T-helper 2 cell treated with Interferon-gamma antibody and Interleukin-4, amounts not matched to agents 5 μg/mL and 100 μg/mL, for 36 hours (primary cell): Measurements from ENCODE around the gene CTRL.

Experiments used
- DNase-seq: peaks from one replicate; pipeline ENCODE4 v3.0.0; 2021; ENCODE audit warnings: low spot score
- H3K27ac Mint-ChIP-seq: one replicate; pipeline ENCODE4 v1.8.0; 2021; ENCODE audit warnings: mild to moderate bottlenecking, mixed read lengths
- H3K27me3 Mint-ChIP-seq: one replicate; pipeline ENCODE4 v1.8.0; 2021; ENCODE audit warnings: low read depth, mixed read lengths
- H3K36me3 Mint-ChIP-seq: one replicate; pipeline ENCODE4 v1.8.0; 2021; ENCODE audit warnings: low read depth, mixed read lengths
- H3K4me1 Mint-ChIP-seq: one replicate; pipeline ENCODE4 v1.8.0; 2021; ENCODE audit warnings: low read depth, mixed read lengths
- H3K4me3 Mint-ChIP-seq: one replicate; pipeline ENCODE4 v1.8.0; 2022; ENCODE audit warnings: mild to moderate bottlenecking, moderate library complexity, mixed read lengths
- H3K9me3 Mint-ChIP-seq: one replicate; pipeline ENCODE4 v1.8.0; 2021; ENCODE audit warnings: mixed read lengths

The CTRL gene

GRCh38 chr16:67928561-67929364 is 2.9 kb downstream of the CTRL start:
- no peak overlapping the region for H3K4me3 Mint-ChIP-seq
- peak overlapping the region; percentile 45 for H3K27ac Mint-ChIP-seq
- no peaks in the 10 kb centered on the region for H3K27me3 Mint-ChIP-seq
- H3K4me1 Mint-ChIP-seq, result peaks cover 2% of the 10 kb centered on the region
- H3K9me3 Mint-ChIP-seq, result no peaks in the 10 kb centered on the region
- peaks cover 34% of the 10 kb centered on the region for H3K36me3 Mint-ChIP-seq
- peak; percentile 63 for DNase-seq

GRCh38 chr16:67928147-67928546 is 3.5 kb downstream of the CTRL start:
- Mint-ChIP-seq H3K27ac (peak overlapping the region; percentile 45), H3K9me3 (no peaks in the 10 kb centered on the region), H3K4me3 (no peak overlapping the region), H3K4me1 (peaks cover 2% of the 10 kb centered on the region), H3K36me3 (peaks cover 30% of the 10 kb centered on the region), H3K27me3 (no peaks in the 10 kb centered on the region)
- DNase-seq, result no peak

GRCh38 chr16:67927131-67927941 is 4.3 kb downstream of the CTRL start:
- no peaks in the 10 kb centered on the region for H3K9me3 Mint-ChIP-seq
- no peaks in the 10 kb centered on the region for H3K27me3 Mint-ChIP-seq
- no peak overlapping the region for H3K4me3 Mint-ChIP-seq
- DNase-seq, result no peak
- H3K4me1 Mint-ChIP-seq, result peaks cover 2% of the 10 kb centered on the region
- H3K27ac Mint-ChIP-seq, result no peak overlapping the region
- H3K36me3 Mint-ChIP-seq, result peaks cover 30% of the 10 kb centered on the region

GRCh38 chr16:67926181-67926750 is 5.4 kb downstream of the CTRL start:
- H3K36me3 Mint-ChIP-seq, result peaks cover 25% of the 10 kb centered on the region
- DNase-seq, result no peak
- H3K4me1 Mint-ChIP-seq, result peaks cover 6% of the 10 kb centered on the region
- H3K27me3 Mint-ChIP-seq, result no peaks in the 10 kb centered on the region
- H3K9me3 Mint-ChIP-seq, result no peaks in the 10 kb centered on the region
- H3K4me3 Mint-ChIP-seq, result no peak overlapping the region
- H3K27ac Mint-ChIP-seq, result no peak overlapping the region

- peaks cover 6% of the 10 kb centered on the region for H3K4me1 Mint-ChIP-seq
- H3K27ac Mint-ChIP-seq, result no peak overlapping the region
- no peaks in the 10 kb centered on the region for H3K9me3 Mint-ChIP-seq
- peaks cover 14% of the 10 kb centered on the region for H3K36me3 Mint-ChIP-seq
- no peaks in the 10 kb centered on the region for H3K27me3 Mint-ChIP-seq
- DNase-seq, result no peak
- H3K4me3 Mint-ChIP-seq, result no peak overlapping the region
Measured at GRCh38 chr16:67924140-67924906, 7.3 kb downstream of the CTRL start.

- Mint-ChIP-seq H3K27ac (no peak overlapping the region), H3K27me3 (no peaks in the 10 kb centered on the region), H3K4me3 (no peak overlapping the region), H3K36me3 (peaks cover 13% of the 10 kb centered on the region), H3K9me3 (no peaks in the 10 kb centered on the region), H3K4me1 (peaks cover 6% of the 10 kb centered on the region)
- no peak for DNase-seq
Measured at GRCh38 chr16:67923414-67924116, 8.1 kb downstream of the CTRL start.

GRCh38 chr16:67922740-67923139 is 8.9 kb downstream of the CTRL start:
- no peak for DNase-seq
- peaks cover 9% of the 10 kb centered on the region for H3K4me1 Mint-ChIP-seq
- H3K9me3 Mint-ChIP-seq, result no peaks in the 10 kb centered on the region
- no peak overlapping the region for H3K27ac Mint-ChIP-seq
- H3K4me3 Mint-ChIP-seq, result no peak overlapping the region
- no peaks in the 10 kb centered on the region for H3K27me3 Mint-ChIP-seq
- peaks cover 6% of the 10 kb centered on the region for H3K36me3 Mint-ChIP-seq

- H3K27ac Mint-ChIP-seq, result no peak overlapping the region
- peaks cover 6% of the 10 kb centered on the region for H3K36me3 Mint-ChIP-seq
- H3K4me3 Mint-ChIP-seq, result no peak overlapping the region
- no peaks in the 10 kb centered on the region for H3K27me3 Mint-ChIP-seq
- peaks cover 15% of the 10 kb centered on the region for H3K4me1 Mint-ChIP-seq
- no peak for DNase-seq
- no peaks in the 10 kb centered on the region for H3K9me3 Mint-ChIP-seq
Measured at GRCh38 chr16:67922221-67922620, 9.4 kb downstream of the CTRL start.

- no peak for DNase-seq
- peaks cover 15% of the 10 kb centered on the region for H3K4me1 Mint-ChIP-seq
- no peaks in the 10 kb centered on the region for H3K9me3 Mint-ChIP-seq
- peaks cover 10% of the 10 kb centered on the region for H3K36me3 Mint-ChIP-seq
- H3K27ac Mint-ChIP-seq, result no peak overlapping the region
- no peak overlapping the region for H3K4me3 Mint-ChIP-seq
- no peaks in the 10 kb centered on the region for H3K27me3 Mint-ChIP-seq
Measured at GRCh38 chr16:67919622-67920221, 11.9 kb downstream of the CTRL start.

GRCh38 chr16:67917852-67918236 is 13.8 kb downstream of the CTRL start:
- Mint-ChIP-seq H3K36me3 (peaks cover 12% of the 10 kb centered on the region), H3K27me3 (no peaks in the 10 kb centered on the region), H3K27ac (peak overlapping the region; percentile 57), H3K9me3 (no peaks in the 10 kb centered on the region), H3K4me3 (no peak overlapping the region), H3K4me1 (peaks cover 15% of the 10 kb centered on the region)
- peak; percentile 59 for DNase-seq

GRCh38 chr16:67917140-67917851 is 14.4 kb downstream of the CTRL start:
- Mint-ChIP-seq H3K27ac (peak overlapping the region; percentile 57), H3K4me1 (peaks cover 15% of the 10 kb centered on the region), H3K36me3 (peaks cover 10% of the 10 kb centered on the region), H3K27me3 (no peaks in the 10 kb centered on the region), H3K4me3 (no peak overlapping the region), H3K9me3 (no peaks in the 10 kb centered on the region)
- no peak for DNase-seq

- no peak for DNase-seq
- Mint-ChIP-seq H3K27me3 (no peaks in the 10 kb centered on the region), H3K36me3 (peaks cover 9% of the 10 kb centered on the region), H3K27ac (no peak overlapping the region), H3K4me3 (no peak overlapping the region), H3K4me1 (peaks cover 11% of the 10 kb centered on the region), H3K9me3 (no peaks in the 10 kb centered on the region)
Measured at GRCh38 chr16:67915831-67916723, 15.6 kb downstream of the CTRL start.
